GM19463 (cell line): Measurements from ENCODE around the gene CHST7.

Source experiments
- ATAC-seq: cut with Tn5 transposase; IDR thresholded peaks from one replicate; pipeline ENCODE4 v1.9.1; 2021; ENCODE audit warnings: mild to moderate bottlenecking, moderate library complexity; ENCODE audit not compliant: unreplicated experiment

CHST7 gene

GRCh38 chrX:46645614-46646013 lies 72.0 kb downstream of the CHST7 start:
- ATAC-seq = no peak

DNA sequence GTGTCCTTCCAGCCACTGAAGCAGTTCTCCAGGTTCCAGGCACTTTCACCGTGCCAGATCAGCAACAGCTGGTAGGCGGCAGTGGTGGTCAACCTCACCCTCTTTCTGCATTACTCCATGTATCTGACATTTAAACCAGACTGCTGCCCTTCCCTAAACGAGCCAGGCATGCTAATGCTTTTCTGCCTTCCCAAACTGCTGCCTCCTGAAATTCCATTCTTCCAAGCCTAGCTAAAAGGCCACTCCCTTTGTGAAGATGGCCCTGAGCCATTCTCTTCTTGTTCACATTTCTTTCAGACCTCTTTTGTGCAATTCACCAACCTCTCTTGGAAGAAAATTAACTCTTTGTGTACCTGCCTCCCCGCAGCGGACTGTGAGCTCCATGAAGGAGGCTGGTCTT lies 73.7 kb downstream of the CHST7 start:
- no peak for ATAC-seq
